ENCODE results near the gene MCAM. TPM values are rescaled to one million over a fixed set of nuclear protein-coding genes. Genes with fewer than 3 reads are reported as not detected.

Gene MCAM
- total RNA-seq, 1 experiment from 2014 or later = 187 TPM

- no peak for DNase-seq (ENCODE audit: extremely low read depth, low read depth)
Measured at GRCh38 chr11:119347242-119347641, 30.3 kb upstream of the MCAM start.

GRCh38 chr11:119346605-119347004, 29.7 kb upstream of the MCAM start, which contains the start of gene MFRP:
TSS of gene MFRP (minus strand) at chr11:119346705. CDS start at chr11:119346513, 192 bp downstream.
- no peak for DNase-seq (ENCODE audit: extremely low read depth, low read depth)

- DNase-seq (ENCODE audit: extremely low read depth, low read depth) = no peak
Measured at GRCh38 chr11:119345685-119346084, 28.8 kb upstream of the MCAM start.

GRCh38 chr11:119344291-119345010, 27.5 kb upstream of the MCAM start:
- no peak for DNase-seq (ENCODE audit: extremely low read depth, low read depth)

- DNase-seq (ENCODE audit: extremely low read depth, low read depth) = no peak
Measured at GRCh38 chr11:119343726-119344125, 26.8 kb upstream of the MCAM start.

- DNase-seq (ENCODE audit: extremely low read depth, low read depth) = no peak
Measured at GRCh38 chr11:119342362-119343130, 25.6 kb upstream of the MCAM start.

GRCh38 chr11:119342023-119342300, 25.0 kb upstream of the MCAM start:
- DNase-seq (ENCODE audit: extremely low read depth, low read depth) = no peak

- DNase-seq (ENCODE audit: extremely low read depth, low read depth) = no peak
Measured at GRCh38 chr11:119341222-119342022, 24.5 kb upstream of the MCAM start.

- no peak for DNase-seq (ENCODE audit: extremely low read depth, low read depth)
Measured at GRCh38 chr11:119340335-119341221, 23.6 kb upstream of the MCAM start, which contains the start of gene C1QTNF5. TSS of gene C1QTNF5 (minus strand) at chr11:119340883. CDS start at chr11:119340397, 486 bp downstream.

GRCh38 chr11:119339589-119340334, 22.8 kb upstream of the MCAM start:
- no peak for DNase-seq (ENCODE audit: extremely low read depth, low read depth)

- no peak for DNase-seq (ENCODE audit: extremely low read depth, low read depth)
Measured at GRCh38 chr11:119338965-119339588, 22.1 kb upstream of the MCAM start.

GRCh38 chr11:119338318-119338890, 21.5 kb upstream of the MCAM start:
- DNase-seq (ENCODE audit: extremely low read depth, low read depth) = no peak

GRCh38 chr11:119337581-119338317, 20.8 kb upstream of the MCAM start:
- no peak for DNase-seq (ENCODE audit: extremely low read depth, low read depth)

- no peak for DNase-seq (ENCODE audit: extremely low read depth, low read depth)
Measured at GRCh38 chr11:119336744-119337469, 20.0 kb upstream of the MCAM start.

GRCh38 chr11:119335655-119336543, 19.0 kb upstream of the MCAM start:
- DNase-seq (ENCODE audit: extremely low read depth, low read depth) = no peak

GRCh38 chr11:119335091-119335654, 18.2 kb upstream of the MCAM start:
- no peak for DNase-seq (ENCODE audit: extremely low read depth, low read depth)

Measured in NCI-H460 (cell line).